HEK293T (cell line): Measurements from ENCODE around the gene TMEM187.

Experiments used
- L3MBTL2 ChIP-seq: fragments of 450-650 bp; conservative IDR thresholded peaks from 2 replicates; pipeline ENCODE4 v1.6.1; 2016; ENCODE audit warnings: mild to moderate bottlenecking
- ZNF384 ChIP-seq: fragments of 450-650 bp; IDR thresholded peaks from 2 replicates; pipeline ENCODE4 v1.6.1; 2016

GRCh38 chrX:153922932-153923857, 49.4 kb upstream of the TMEM187 start:
- TF ChIP-seq ZNF384 (no peak), L3MBTL2 (no peak)
